GM21717 (cell line): Measurements from ENCODE around the gene DUSP12.
"Not testable (repeated sequence)": the region's sequence is repeated elsewhere in the genome, so short reads cannot be mapped to it uniquely, and the experiment has no call there.

Experiments
- ATAC-seq: cut with Tn5 transposase; IDR thresholded peaks from one replicate; pipeline ENCODE4 v1.9.1; 2021; ENCODE audit warnings: mild to moderate bottlenecking, moderate library complexity; ENCODE audit not compliant: unreplicated experiment

DUSP12 gene, protein sequence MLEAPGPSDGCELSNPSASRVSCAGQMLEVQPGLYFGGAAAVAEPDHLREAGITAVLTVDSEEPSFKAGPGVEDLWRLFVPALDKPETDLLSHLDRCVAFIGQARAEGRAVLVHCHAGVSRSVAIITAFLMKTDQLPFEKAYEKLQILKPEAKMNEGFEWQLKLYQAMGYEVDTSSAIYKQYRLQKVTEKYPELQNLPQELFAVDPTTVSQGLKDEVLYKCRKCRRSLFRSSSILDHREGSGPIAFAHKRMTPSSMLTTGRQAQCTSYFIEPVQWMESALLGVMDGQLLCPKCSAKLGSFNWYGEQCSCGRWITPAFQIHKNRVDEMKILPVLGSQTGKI

DNA sequence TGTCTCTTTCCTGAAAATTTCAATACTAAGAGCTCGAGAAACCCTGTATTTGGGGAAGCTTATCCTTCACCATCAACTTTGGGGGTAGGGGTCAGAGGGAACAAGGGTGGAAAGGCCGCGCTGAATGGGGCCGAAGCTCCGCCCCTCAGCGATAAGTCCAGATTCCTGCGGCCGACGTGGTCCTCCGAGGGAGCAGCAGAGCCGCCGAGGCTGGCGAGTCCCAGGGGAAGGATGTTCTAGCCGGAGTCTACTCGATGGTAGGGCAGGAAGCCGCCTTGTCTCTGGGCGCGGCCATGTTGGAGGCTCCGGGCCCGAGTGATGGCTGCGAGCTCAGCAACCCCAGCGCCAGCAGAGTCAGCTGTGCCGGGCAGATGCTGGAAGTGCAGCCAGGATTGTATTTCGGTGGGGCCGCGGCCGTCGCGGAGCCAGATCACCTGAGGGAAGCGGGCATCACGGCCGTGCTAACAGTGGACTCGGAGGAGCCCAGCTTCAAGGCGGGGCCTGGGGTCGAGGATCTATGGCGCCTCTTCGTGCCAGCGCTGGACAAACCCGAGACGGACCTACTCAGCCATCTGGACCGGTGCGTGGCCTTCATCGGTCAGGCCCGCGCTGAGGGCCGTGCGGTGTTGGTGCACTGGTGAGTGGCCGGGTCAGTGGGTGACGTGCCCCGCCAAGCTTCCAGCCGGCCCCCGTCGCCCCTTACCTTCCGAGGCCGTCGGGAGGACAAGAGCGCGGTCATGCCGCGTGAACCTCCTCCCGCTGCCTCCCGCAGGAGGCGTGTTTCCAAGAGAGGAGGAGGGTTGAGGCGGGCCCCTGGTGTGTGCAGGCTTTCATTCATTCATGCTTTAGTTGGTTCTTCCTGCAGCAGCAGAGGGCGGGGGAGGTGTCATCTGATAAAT lies at the start of gene DUSP12:
TSS of gene DUSP12 (plus strand) at position 278 of the 899 bp plus-strand sequence. CDS start at position 294, 16 bp downstream.
- peak; percentile 96 for ATAC-seq

DNA sequence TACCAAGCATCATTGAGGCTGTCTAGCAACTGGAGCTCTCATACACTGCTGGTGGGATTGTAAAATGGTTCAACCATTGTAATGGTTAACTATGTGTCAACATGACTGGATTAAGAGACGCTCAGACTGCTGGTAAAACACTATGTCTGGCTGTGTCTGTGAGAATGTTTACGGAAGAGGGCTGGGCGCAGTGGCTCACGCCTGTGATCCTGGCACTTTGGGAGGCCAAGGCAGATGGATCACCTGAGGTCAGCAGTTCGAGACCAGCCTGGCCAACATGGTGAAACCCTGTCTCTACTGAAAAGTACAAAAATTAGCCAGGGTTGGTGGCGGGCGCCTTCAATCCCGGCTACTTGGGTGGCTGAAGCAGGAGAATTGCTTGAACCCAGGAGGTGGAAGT lies 47.3 kb upstream of the DUSP12 start:
- ATAC-seq = no peak

DNA sequence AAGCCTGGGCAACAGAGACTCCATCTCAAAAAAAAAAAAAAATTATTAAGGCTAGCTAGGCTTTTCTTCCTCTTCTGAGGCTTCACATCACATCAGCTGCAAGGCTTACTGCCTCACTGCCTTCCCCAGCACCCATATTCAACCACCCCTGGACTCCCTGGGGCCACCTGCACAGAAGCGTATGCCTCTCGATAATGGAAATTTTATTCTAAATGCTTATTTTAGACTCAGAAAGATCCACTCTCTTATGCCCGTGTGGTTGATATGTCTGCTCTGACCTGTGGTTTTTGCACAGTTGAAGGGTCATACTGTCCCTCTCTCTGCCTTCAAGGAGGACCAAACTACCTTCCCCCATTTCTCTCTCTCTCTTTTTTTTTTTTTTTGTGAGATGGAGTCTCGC lies 44.0 kb upstream of the DUSP12 start:
- no peak for ATAC-seq

DNA sequence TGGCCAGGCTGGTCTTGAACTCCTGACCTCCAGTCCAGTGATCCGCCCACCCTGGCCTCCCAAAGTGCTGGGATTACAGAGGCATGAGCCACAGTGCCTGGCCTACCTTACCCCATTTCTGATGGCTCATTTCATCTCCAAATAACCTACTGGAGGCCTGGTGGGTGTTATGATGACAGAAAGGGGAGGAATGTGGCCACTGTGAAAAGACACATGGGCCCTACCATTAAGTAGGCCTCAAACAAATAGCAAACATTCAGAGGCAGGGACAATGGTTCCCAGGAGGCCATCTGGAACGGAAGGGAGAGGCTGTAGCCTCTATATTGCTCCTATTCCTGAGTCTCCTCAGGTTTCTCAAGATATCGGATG lies 43.5 kb upstream of the DUSP12 start:
- ATAC-seq = peak; percentile 11

DNA sequence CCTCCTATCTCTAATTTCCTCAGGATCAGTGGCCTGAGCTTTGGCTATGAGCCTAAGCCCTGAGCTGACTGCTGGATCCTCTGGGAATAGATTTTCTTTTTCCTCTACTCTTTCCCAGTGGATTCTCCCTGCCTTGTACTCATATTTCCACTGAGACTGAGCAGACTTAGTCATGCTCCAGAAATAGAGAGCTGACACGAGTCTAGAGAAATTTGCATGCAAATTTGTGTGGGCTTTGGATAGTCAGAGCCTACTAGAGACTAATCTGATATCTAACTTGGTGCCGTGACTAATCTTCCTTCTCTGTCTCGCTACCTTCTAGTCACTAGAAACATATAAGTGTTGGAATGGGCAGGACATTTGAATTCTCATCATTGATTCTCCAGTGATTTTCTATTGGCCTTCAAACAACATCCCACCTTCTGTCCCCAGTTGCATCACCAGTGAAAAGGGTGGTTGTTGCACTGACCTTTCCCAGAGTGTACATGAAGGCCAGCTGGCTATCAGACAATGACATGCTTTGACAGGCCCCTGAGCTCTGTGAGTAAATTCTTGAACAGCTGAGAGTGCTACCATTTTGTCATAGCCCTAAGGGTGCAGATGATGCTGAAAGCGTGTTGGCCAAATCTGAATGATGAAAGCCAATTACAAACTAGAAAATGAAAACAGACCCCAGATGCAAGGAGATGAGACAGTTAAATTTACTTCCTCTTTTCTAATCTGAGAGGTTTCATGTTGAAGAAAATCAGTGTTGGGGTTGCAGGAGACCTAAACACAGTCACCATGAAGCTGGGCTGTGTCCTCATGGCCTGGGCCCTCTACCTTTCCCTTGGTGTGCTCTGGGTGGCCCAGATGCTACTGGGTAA lies 42.9 kb upstream of the DUSP12 start, which contains the start of gene FCRLA:
TSS of gene FCRLA (plus strand) at position 748 of the 866 bp plus-strand sequence. CDS start at position 784, 36 bp downstream.
- peak; percentile 64 for ATAC-seq

DNA sequence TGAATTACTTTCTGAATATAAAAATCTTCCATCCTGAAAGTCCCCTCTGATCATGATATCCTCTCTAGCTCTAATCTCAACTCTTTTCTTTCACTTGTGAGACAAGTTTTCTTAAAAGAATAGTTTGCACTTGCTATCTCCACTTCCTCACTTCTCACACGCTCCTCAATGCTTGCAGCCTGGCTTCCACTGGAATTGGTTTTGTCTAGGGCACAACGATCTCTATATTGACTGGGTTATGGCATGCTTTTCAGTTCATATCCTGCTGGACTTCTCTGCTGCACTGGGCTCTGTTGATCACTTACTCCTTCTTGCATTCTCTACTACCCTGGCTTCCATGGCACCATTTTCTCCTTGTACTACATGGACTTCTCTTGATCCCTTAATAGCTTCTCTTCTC lies 42.1 kb upstream of the DUSP12 start:
- ATAC-seq = no peak

DNA sequence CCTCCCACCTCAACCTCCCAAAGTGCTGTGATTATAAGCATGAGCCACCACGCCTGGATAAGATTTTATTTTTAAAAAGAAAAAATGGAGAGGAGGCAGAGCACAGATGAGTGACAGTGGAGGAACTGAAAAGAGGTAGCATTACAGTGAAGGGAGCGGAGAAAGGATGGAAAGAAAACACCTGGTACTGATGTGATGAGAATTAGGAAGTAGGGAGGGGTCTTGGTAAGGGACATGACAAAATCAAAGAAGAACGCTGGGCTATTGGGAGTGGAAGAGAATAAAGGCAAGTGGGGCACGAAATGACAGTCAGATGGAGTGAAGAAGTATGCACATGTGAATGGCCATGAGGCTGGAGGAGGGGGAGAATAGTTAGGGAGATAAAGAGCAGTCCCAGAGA lies 40.2 kb upstream of the DUSP12 start:
- ATAC-seq = no peak

DNA sequence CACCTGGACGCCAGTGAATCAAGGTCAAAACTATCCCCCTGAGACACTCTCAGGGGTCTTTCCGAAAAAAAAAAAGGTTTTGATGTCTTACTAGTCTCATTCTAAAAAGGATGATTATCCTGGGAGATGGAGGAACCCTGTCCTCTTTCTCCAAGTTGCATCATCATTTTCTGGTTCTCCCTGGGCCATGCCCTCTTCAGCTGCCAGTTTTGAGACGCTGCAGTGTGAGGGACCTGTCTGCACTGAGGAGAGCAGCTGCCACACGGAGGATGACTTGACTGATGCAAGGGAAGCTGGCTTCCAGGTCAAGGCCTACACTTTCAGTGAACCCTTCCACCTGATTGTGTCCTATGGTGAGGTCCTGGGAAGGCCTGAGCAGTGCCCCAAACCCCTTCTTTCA lies 39.0 kb upstream of the DUSP12 start:
- ATAC-seq = no peak

DNA sequence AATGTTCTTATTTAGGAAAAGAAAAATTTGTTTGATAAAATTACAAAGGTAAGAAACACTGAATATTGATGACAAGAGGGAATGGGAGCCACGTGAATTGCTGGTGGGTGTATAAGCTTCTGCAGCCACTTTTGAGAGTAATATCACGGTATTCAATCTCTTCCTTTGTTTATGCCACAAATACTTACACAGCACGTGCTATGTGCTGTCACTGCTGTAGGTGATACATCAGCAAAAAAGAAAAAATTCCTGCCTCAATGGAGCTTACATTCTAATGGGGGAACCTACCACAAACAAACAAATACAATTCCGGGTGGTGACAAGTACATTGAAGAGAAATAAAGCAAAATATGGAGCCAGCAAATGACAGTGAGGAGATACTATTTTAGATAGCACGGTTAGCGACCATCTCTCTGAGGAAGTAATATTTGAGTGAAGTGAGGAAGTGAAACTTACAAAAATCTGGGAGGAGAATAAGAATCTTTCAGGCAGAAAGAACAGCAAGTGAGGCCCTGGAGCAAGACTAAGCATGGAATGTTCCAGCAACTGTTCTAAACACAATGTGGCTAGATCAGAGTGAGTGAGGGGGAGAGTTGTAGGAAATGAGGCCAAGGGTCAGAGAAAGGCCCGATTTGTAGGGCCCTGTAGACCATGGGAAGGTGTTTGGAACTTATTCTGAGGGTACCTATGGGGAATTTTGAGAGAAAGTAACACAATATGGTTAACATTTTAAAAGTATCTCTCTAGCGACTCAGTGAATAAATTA lies 30.8 kb upstream of the DUSP12 start:
- peak; percentile 48 for ATAC-seq

DNA sequence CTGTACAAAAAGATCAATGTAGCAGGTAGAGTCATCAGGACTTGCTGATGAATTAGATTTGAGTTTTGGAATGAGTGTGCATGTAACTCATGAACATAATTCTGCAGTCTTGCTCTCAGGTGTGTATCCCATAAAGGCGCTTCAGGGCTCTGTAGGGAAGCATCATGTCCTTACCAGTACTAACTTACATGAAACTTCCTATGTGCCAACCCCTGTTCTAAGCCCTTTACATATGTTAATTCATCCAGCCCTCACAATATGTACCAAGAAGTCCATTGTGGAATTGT lies 30.3 kb upstream of the DUSP12 start:
- peak; percentile 43 for ATAC-seq

DNA sequence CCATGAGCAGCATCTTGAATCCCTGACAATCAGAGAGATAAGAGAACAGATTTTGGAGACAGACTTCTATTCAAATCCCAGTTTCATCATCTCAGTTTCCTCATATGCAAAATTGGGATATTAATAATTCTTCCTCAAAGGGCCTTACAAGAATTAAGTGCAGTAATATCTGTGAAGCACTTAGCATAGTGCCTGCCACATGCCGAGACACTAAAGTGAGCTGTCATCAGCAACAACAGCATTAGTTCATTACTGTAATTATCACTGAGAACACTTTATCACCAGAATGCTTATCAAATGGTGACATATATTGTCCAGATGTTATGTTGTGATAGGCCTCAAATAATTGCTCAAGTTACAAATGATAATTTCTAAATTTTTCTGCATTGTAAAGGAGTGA lies 29.2 kb upstream of the DUSP12 start:
- ATAC-seq = no peak

DNA sequence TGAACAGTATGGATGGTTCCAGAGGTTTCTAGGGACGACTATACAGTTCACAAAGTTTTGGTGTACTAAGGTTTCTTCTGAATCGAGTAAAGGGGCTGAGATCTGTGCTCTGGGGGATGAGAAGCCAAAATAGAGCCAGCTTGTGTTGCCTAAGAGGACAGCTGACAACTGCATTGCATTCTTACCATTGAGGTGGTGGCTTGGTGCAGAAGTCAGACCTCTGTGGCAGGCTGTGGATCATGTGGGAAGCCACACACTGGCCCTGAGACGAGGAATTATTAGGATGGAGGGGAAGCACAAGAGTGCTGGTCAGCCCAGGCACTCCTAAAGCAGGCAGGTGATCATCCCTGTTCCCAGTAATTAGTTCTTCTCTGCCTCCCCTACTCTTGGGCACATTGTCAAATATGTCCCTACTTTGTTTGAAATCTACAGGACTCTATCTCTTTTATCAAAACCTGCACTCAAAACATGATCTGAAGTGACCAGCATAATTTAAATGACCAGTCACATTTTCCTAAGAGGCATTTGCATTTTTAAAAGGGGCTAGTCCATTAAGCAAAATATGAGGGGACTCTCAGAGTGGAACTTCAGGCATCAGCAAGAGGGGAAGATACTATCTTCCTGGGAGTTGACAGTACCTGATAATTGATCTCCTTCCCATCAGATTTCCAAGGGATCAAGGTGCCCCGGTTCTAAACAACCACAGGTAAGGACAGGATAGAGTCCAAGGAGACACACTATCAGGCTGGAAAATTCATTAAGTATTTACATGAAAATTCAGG lies 28.4 kb upstream of the DUSP12 start, which contains the start of gene FCRLB:
TSS of gene FCRLB (plus strand) at position 589 of the 782 bp plus-strand sequence. CDS start 1,129 bp downstream, outside the sequence.
- ATAC-seq = no peak

DNA sequence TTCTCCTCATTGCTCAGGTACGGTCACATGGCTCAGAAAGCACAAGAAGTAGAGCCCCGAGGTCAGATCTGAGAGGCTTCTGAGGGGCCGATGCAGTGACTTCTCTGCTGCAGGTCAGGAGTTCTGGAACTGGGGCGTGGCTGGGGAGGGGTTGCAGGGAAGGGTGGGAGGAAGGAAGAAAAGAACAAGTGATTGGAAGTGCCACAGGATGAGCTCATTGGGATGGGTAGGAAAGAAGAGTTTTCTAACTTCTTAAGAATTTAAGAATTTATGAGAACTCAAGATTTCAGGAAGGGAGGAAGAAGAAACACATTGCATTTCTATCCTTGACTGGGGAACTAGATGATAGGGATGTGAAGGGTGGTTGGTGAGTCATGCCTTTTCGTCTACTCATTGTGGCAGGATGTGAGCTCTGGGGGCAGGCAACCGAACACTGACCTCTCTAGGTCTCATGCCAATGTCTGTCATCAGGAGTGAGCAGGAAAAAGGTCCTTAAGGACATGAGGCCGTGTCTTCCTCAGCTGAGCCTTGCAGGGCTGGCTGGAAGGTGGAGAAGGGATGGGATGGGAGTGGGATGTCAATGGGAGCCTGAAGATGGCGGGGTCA lies 27.7 kb upstream of the DUSP12 start:
- no peak for ATAC-seq

DNA sequence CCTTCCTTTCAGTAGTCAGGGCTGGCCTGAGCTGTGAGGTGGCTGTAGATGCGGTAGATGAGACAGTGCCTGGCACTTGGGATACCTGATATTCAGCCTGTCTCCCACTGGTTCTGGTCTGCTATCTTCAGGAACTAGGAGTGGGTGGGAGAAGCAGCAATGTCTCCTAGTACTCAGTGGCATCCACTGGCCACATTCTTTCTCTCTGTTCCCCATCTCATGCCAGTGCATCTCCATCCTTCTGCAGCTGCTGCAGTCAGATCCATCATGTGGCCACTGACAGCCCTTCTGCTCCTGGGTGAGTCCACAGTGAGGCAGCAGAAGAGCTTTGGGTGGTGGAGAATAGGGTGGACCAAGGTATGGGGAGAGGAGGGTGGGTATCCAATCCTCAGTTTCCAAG lies 27.2 kb upstream of the DUSP12 start:
- ATAC-seq = no peak

DNA sequence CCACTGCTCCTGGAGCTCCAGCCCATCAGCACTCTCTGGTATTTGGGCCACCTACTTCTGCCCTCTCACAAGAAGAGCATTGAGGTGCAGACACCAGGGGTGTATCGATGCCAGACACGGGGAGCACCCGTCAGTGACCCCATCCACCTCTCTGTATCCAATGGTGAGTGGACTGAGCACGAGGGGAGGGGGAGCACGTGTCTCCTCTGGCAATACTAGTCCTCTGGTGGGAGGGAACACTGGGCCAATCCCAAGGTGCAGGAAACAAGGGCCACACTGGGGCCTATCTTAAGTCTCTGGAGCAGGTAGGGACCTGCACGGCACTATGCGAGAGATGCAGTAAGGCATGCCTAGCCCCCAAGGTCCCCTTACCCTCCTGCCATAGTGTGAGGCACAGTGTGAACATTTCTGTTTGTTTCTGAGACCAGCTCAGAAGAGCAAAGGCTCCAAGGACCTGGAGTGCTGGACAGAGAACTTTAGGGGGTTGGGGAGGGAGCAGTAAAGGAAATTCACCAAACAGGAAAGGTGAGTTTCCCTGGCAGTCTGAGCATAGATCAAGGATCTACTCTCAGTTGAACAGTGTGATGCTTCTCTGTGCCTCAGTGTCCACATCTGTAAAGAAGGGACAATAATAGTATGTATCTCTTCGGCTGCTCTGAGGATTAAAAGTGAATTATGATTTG lies 26.0 kb upstream of the DUSP12 start:
- no peak for ATAC-seq

DNA sequence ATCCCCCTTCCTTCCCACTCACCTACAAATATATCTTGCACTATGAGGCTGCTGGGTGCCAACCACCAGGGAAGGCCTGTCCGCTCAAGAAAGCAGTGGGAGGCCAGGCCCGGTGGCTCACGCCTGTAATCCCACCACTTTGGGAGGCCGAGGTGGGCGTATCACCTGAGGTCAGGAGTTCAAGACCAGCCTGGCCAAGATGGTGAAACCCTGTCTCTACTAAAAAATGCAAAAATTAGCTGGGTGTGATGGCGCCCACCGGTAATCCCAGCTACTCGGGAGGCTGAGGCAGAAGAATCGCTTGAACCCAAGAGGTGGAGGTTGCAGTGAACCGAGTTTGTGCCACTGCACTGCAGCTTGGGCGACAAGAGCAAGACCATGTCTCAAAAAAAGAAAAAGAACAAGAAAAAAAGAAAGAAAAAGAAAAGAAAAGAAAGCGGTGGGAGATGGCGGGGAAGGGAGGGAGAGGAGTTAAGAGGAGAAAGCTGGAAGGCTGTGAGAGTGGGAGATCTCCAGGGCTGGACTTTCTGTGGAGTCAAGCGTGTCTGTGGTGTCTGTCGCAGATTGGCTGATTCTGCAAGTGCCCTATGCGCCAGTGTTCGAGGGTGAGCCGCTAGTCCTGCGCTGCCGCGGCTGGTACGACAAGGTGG lies 24.2 kb upstream of the DUSP12 start:
- not testable (repeated sequence) for ATAC-seq

DNA sequence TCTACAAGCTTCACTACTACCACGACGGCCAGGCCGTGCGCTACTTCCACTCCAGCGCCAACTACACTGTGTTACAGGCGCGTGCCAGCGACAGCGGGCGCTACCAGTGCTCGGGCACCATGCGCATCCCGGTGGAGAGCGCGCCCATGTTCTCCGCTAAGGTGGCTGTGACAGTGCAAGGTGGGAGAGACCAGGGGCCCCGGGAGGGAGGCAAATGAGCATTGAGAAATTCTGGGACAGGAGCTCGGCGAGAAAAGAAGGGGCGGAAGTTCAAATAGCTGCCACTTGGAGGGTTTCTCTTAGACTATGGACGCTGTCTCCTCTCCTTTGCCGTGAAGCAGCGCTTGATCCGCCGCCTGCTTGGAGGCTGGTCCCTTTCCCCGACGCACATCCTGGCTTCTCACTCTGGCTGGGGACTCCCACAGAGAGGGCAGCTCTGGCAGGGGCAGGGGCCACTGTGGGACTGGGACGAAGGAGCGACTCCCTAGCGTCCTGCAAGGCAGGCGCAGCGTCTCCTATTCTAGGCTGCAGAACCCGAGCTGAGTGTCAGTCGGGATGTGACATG lies 23.6 kb upstream of the DUSP12 start:
- ATAC-seq = peak; percentile 22
